ENCODE measurements around the gene PPFIBP2.

Gene PPFIBP2

GRCh38 chr11:7575841-7576725 lies 62.3 kb downstream of the PPFIBP2 start:
- peak; percentile 36 for DNase-seq (ENCODE audit: low spot score)
- no peak for TF ChIP-seq CTCF (IDR thresholded peaks at IDR 0.05; ENCODE audit: borderline replicate concordance, control extremely low read depth, extremely low read depth, insufficient read depth, missing control alignments)
- in situ Hi-C loops (cut with MboI; ENCODE audit: low sequenced_read_pairs, unreplicated experiment) = no loop called here

- TF ChIP-seq CTCF (IDR thresholded peaks at IDR 0.05; ENCODE audit: borderline replicate concordance, control extremely low read depth, extremely low read depth, insufficient read depth, missing control alignments) = no peak
- no peak for DNase-seq (ENCODE audit: low spot score)
- in situ Hi-C loops (cut with MboI; ENCODE audit: low sequenced_read_pairs, unreplicated experiment) = no loop called here
Measured at GRCh38 chr11:7576726-7577290, 63.0 kb downstream of the PPFIBP2 start.

GRCh38 chr11:7577291-7578190 lies 63.7 kb downstream of the PPFIBP2 start:
- TF ChIP-seq CTCF (IDR thresholded peaks at IDR 0.05; ENCODE audit: borderline replicate concordance, control extremely low read depth, extremely low read depth, insufficient read depth, missing control alignments) = no peak
- DNase-seq (ENCODE audit: low spot score) = no peak
- in situ Hi-C loops (cut with MboI; ENCODE audit: low sequenced_read_pairs, unreplicated experiment) = no loop called here

GRCh38 chr11:7578276-7578955 lies 64.6 kb downstream of the PPFIBP2 start:
- DNase-seq (ENCODE audit: low spot score) = no peak
- no peak for TF ChIP-seq CTCF (IDR thresholded peaks at IDR 0.05; ENCODE audit: borderline replicate concordance, control extremely low read depth, extremely low read depth, insufficient read depth, missing control alignments)
- in situ Hi-C loops (cut with MboI; ENCODE audit: low sequenced_read_pairs, unreplicated experiment) = no loop called here

GRCh38 chr11:7579361-7579791 lies 65.6 kb downstream of the PPFIBP2 start:
- no peak for TF ChIP-seq CTCF (IDR thresholded peaks at IDR 0.05; ENCODE audit: borderline replicate concordance, control extremely low read depth, extremely low read depth, insufficient read depth, missing control alignments)
- in situ Hi-C loops (cut with MboI; ENCODE audit: low sequenced_read_pairs, unreplicated experiment) = no loop called here

More at GRCh38 chr11:7579361-7579791, 65.6 kb downstream of the PPFIBP2 start:
- no peak for DNase-seq (ENCODE audit: low spot score)
